Measurements from ENCODE around the gene OR12D1. TPM values are rescaled to one million over a fixed set of nuclear protein-coding genes. Genes with fewer than 3 reads are reported as not detected.

The OR12D1 gene
- total RNA-seq (not detected), polyA plus RNA-seq (not detected), total RNA-seq (not detected)

DNA sequence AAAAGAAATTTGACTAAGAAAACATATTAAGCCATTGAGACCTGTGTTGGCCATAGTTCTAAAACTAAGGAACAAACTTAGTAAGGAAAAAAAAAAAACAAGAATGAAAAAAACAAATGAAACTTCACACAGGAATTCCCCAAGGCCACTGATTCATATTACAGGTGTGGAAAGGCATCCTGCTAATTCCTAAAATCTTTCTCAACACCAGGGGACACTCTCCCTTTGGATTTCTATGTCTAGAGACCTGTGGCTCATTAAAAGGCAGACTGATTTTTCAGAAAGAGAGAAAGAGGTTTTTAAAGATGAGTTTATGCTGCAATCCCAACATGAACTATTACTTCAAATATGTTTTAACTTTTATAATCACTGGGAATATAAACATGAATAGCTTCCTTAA lies at the start of gene OR12D1:
Gene OR12D1, plus strand, starts transcription at position 341 of the 400 bp plus-strand sequence.
- Histone ChIP-seq H3K4me3 (ENCODE audit: low read length) (no peak within 1 kb of the TSS), H3K27ac (ENCODE audit: low read depth, low read length) (no peak within 1 kb of the TSS), H3K36me3 (ENCODE audit: control insufficient read depth in 2 of 3, insufficient read depth in 3 of 3, low read length in 3 of 3) (no peaks in the 10 kb centered on the region), H3K4me1 (ENCODE audit: control insufficient read depth in 2 of 2, insufficient read depth in 2 of 2, low read length in 2 of 2) (no peaks in the 10 kb centered on the region), H3K27me3 (ENCODE audit: control insufficient read depth in 2 of 2, insufficient read depth in 2 of 2, low read length in 2 of 2) (no peaks in the 10 kb centered on the region), H3K9me3 (ENCODE audit: control insufficient read depth in 2 of 3, low read length in 3 of 3) (peaks cover 0 to 5% (median 0%) of the 10 kb centered on the region in 3 experiments)
- ChIA-PET CTCF (no interaction called here), POLR2A (no interaction called here)
- H3K4me1 Mint-ChIP-seq: no peaks in the 10 kb centered on the region
- DNase-seq: no peak
- intact Hi-C loops (cut with micrococcal nuclease): no loop called here
- H3K27me3 Mint-ChIP-seq: peaks cover 22 to 55% (median 46%) of the 10 kb centered on the region in 5 donors
- H3K27ac Mint-ChIP-seq: no peak within 1 kb of the TSS
- H3K9me3 Mint-ChIP-seq: peaks cover 0 to 24% (median 11%) of the 10 kb centered on the region in 11 donors
- peaks cover 0 to 5% (median 0%) of the 10 kb centered on the region in 5 donors for H3K36me3 Mint-ChIP-seq
- no peak within 1 kb of the TSS for H3K4me3 Mint-ChIP-seq
- ATAC-seq: no peak

DNA sequence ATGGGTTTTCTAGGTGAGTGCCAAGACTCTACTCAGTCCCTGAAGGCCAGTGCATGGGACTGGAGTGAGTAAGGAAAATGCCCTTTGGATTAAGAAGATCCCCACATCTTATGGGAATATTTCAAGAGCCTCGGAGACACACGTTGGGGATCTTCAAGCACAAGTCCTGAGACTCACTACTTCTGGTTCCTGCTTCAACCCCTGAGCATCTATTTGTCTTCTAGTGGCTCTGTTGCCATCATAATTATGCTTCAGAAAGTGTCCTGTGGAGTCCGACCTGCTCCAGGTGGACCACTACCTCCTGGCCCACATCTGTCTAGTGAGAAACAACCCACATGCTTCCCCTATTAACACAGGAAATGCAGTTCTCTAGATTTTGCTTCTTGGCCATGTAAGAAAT lies 46.0 kb upstream of the OR12D1 start, which contains the start of gene OR5V1:
Gene OR5V1, minus strand, starts transcription at position 101 of the 400 bp plus-strand sequence. CDS start 12,670 bp downstream, outside the sequence.
- intact Hi-C loops (cut with micrococcal nuclease): no loop called here
- POLR2A ChIA-PET: no interaction called here
- H3K4me3 ChIP-seq (ENCODE audit: low read length): no peak within 1 kb of the TSS
- no peak for DNase-seq
- H3K4me1 Mint-ChIP-seq: no peaks in the 10 kb centered on the region
- peaks cover 0 to 15% (median 2%) of the 10 kb centered on the region in 11 donors for H3K9me3 Mint-ChIP-seq
- no peak within 1 kb of the TSS for H3K4me3 Mint-ChIP-seq
- H3K27me3 Mint-ChIP-seq: peaks cover 4 to 46% (median 30%) of the 10 kb centered on the region in 5 donors
- H3K27ac ChIP-seq (ENCODE audit: low read depth, low read length): no peak within 1 kb of the TSS
- CTCF ChIA-PET: no interaction called here
- ATAC-seq: no peak
- H3K36me3 ChIP-seq (ENCODE audit: control insufficient read depth in 2 of 3, insufficient read depth in 3 of 3, low read length in 3 of 3): no peaks in the 10 kb centered on the region
- no peak within 1 kb of the TSS for H3K27ac Mint-ChIP-seq
- H3K36me3 Mint-ChIP-seq: no peaks in the 10 kb centered on the region
- H3K27me3 ChIP-seq (ENCODE audit: control insufficient read depth in 2 of 2, insufficient read depth in 2 of 2, low read length in 2 of 2): no peaks in the 10 kb centered on the region
- no peaks in the 10 kb centered on the region for H3K9me3 ChIP-seq (ENCODE audit: control insufficient read depth in 2 of 3, low read length in 3 of 3)
- H3K4me1 ChIP-seq (ENCODE audit: control insufficient read depth in 2 of 2, insufficient read depth in 2 of 2, low read length in 2 of 2): no peaks in the 10 kb centered on the region

DNA sequence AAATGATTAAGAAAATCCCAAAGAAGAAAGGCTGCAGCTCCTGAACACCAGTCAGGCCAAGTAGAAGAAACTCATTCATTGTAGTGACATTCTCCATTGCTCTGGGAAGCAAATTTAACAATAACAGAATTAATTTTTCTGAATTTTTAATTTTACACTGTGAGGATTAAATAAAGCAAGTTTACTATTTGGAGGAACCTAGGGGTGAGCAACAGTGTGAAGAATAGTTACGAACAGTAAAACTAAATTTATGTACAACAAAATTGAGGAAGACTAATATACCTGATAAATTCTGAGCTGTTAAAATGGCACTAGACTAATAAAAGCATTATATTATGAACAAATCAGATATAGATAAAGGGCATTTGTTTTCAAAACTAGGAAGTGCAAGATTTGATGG lies 39.5 kb upstream of the OR12D1 start, which contains the start of gene OR12D3:
Gene OR12D3, minus strand, starts transcription at position 101 of the 400 bp plus-strand sequence. Its CDS starts 4 bp downstream, at position 97.
- intact Hi-C loops (cut with micrococcal nuclease): no loop called here
- peaks cover 10 to 70% (median 45%) of the 10 kb centered on the region in 5 donors for H3K27me3 Mint-ChIP-seq
- CTCF ChIA-PET: no interaction called here

DNA sequence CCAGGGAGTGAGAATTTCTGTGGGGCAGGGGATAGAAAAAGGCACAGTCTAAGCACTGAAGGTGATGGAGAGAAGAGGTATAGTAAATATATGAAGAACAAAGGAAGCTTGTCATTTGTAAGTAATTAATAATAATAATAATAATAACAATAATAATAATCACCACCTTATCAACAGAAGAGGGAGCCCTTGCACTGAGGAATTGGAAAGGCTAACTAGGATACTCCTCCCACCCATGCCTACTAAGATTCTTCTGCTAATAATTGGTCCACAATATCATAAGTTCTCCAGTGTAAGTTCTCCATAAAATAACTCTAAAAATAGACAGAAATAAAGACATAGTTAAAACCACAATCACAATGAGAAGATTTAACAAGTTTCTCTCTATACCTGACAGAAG lies 38.7 kb upstream of the OR12D1 start:
- H3K27ac ChIP-seq (ENCODE audit: low read depth, low read length): no peak overlapping the region
- Mint-ChIP-seq H3K4me3 (no peak overlapping the region), H3K36me3 (peaks cover 0 to 4% (median 0%) of the 10 kb centered on the region in 5 donors), H3K27me3 (peaks cover 7 to 70% (median 39%) of the 10 kb centered on the region in 5 donors), H3K4me1 (no peaks in the 10 kb centered on the region), H3K27ac (no peak overlapping the region), H3K9me3 (peaks cover 0 to 6% (median 0%) of the 10 kb centered on the region in 11 donors)
- no peaks in the 10 kb centered on the region for H3K9me3 ChIP-seq (ENCODE audit: control insufficient read depth in 2 of 3, low read length in 3 of 3)
- H3K4me3 ChIP-seq (ENCODE audit: low read length): no peak overlapping the region
- no peak for ATAC-seq
- POLR2A ChIA-PET: no interaction called here
- no peak for DNase-seq
- intact Hi-C loops (cut with micrococcal nuclease): no loop called here
- no peaks in the 10 kb centered on the region for H3K36me3 ChIP-seq (ENCODE audit: control insufficient read depth in 2 of 3, insufficient read depth in 3 of 3, low read length in 3 of 3)
- H3K27me3 ChIP-seq (ENCODE audit: control insufficient read depth in 2 of 2, insufficient read depth in 2 of 2, low read length in 2 of 2): no peaks in the 10 kb centered on the region
- H3K4me1 ChIP-seq (ENCODE audit: control insufficient read depth in 2 of 2, insufficient read depth in 2 of 2, low read length in 2 of 2): no peaks in the 10 kb centered on the region
- CTCF ChIA-PET: no interaction called here

More for the DNA sequence above, 39.5 kb upstream of the OR12D1 start, which contains the start of gene OR12D3:
- peaks cover 0 to 4% (median 0%) of the 10 kb centered on the region in 5 donors for H3K36me3 Mint-ChIP-seq
- no peaks in the 10 kb centered on the region for H3K36me3 ChIP-seq (ENCODE audit: control insufficient read depth in 2 of 3, insufficient read depth in 3 of 3, low read length in 3 of 3)
- no peaks in the 10 kb centered on the region for H3K4me1 Mint-ChIP-seq
- H3K27ac ChIP-seq (ENCODE audit: low read depth, low read length): no peak within 1 kb of the TSS
- DNase-seq (no peak), ATAC-seq (no peak)
- no peaks in the 10 kb centered on the region for H3K27me3 ChIP-seq (ENCODE audit: control insufficient read depth in 2 of 2, insufficient read depth in 2 of 2, low read length in 2 of 2)
- H3K9me3 Mint-ChIP-seq: peaks cover 0 to 7% (median 0%) of the 10 kb centered on the region in 11 donors
- no peak within 1 kb of the TSS for H3K4me3 Mint-ChIP-seq
- no peak within 1 kb of the TSS for H3K27ac Mint-ChIP-seq
- POLR2A ChIA-PET: no interaction called here
- H3K4me1 ChIP-seq (ENCODE audit: control insufficient read depth in 2 of 2, insufficient read depth in 2 of 2, low read length in 2 of 2): no peaks in the 10 kb centered on the region
- no peak within 1 kb of the TSS for H3K4me3 ChIP-seq (ENCODE audit: low read length)
- H3K9me3 ChIP-seq (ENCODE audit: control insufficient read depth in 2 of 3, low read length in 3 of 3): no peaks in the 10 kb centered on the region

DNA sequence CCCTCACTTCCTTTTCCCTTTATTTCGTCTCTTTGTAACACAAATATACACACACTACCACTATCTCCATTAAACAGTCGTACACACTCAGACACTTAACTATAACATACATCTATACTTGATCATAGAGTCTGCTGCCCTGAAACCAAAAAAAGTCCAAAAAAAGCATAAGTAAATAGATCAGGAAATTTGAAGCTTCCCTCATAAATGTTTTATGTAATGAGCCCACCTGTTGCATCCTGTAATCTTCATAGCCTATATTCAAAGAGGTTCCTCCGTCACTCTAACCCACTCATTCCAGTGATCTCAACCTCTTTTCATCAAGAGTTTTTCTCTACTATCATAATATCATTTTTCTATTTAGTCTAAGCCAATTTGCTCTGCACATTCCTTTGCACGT lies 26.2 kb upstream of the OR12D1 start:
- ATAC-seq (no peak), DNase-seq (no peak)
- H3K27me3 Mint-ChIP-seq: peaks cover 7 to 56% (median 47%) of the 10 kb centered on the region in 5 donors
- peaks cover 0 to 3% (median 0%) of the 10 kb centered on the region in 11 donors for H3K9me3 Mint-ChIP-seq
- no peaks in the 10 kb centered on the region for H3K36me3 Mint-ChIP-seq
- intact Hi-C loops (cut with micrococcal nuclease): no loop called here
- Histone ChIP-seq H3K27ac (ENCODE audit: low read depth, low read length) (no peak overlapping the region), H3K36me3 (ENCODE audit: control insufficient read depth in 2 of 3, insufficient read depth in 3 of 3, low read length in 3 of 3) (no peaks in the 10 kb centered on the region), H3K27me3 (ENCODE audit: control insufficient read depth in 2 of 2, insufficient read depth in 2 of 2, low read length in 2 of 2) (no peaks in the 10 kb centered on the region), H3K4me3 (ENCODE audit: low read length) (no peak overlapping the region), H3K9me3 (ENCODE audit: control insufficient read depth in 2 of 3, low read length in 3 of 3) (no peaks in the 10 kb centered on the region), H3K4me1 (ENCODE audit: control insufficient read depth in 2 of 2, insufficient read depth in 2 of 2, low read length in 2 of 2) (no peaks in the 10 kb centered on the region)
- POLR2A ChIA-PET: no interaction called here
- no peaks in the 10 kb centered on the region for H3K4me1 Mint-ChIP-seq
- CTCF ChIA-PET: no interaction called here
- H3K4me3 Mint-ChIP-seq: no peak overlapping the region
- H3K27ac Mint-ChIP-seq: no peak overlapping the region

DNA sequence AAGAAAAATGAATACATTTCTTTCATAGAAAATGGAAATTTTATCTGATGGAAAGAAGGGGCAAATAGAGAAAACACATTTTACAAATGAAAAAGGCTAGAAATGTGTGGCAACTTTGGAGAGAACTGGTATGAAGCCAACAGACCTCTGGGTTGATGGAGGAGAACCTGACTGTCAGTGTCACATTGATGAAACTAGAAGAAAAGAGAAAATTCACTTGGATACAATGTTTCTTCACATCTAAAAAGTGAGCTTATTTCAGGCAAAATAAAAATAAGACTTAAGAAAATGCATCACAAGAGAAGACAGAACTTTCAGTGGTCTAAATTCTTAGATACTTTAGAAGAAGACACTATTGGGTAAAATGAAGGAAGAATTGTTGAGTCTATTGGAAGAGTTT lies 19.4 kb upstream of the OR12D1 start, which contains the start of gene OR12D2:
Gene OR12D2, plus strand, starts transcription at position 301 of the 400 bp plus-strand sequence. CDS start 1,069 bp downstream, outside the sequence.
- intact Hi-C loops (cut with micrococcal nuclease): no loop called here
- no peak for DNase-seq
- ATAC-seq: no peak
- no peaks in the 10 kb centered on the region for H3K36me3 Mint-ChIP-seq
- POLR2A ChIA-PET: no interaction called here
- H3K27me3 Mint-ChIP-seq: peaks cover 6 to 66% (median 48%) of the 10 kb centered on the region in 5 donors
- CTCF ChIA-PET: no interaction called here
- H3K4me3 ChIP-seq (ENCODE audit: low read length): no peak within 1 kb of the TSS
- peaks cover 0 to 9% of the 10 kb centered on the region in 2 donors for H3K27me3 ChIP-seq (ENCODE audit: control insufficient read depth in 2 of 2, insufficient read depth in 2 of 2, low read length in 2 of 2)
- H3K4me1 Mint-ChIP-seq: no peaks in the 10 kb centered on the region
- H3K27ac Mint-ChIP-seq: no peak within 1 kb of the TSS
- H3K36me3 ChIP-seq (ENCODE audit: control insufficient read depth in 2 of 3, insufficient read depth in 3 of 3, low read length in 3 of 3): no peaks in the 10 kb centered on the region
- H3K9me3 Mint-ChIP-seq: peaks cover 0 to 10% (median 0%) of the 10 kb centered on the region in 11 donors
- H3K27ac ChIP-seq (ENCODE audit: low read depth, low read length): no peak within 1 kb of the TSS
- no peaks in the 10 kb centered on the region for H3K9me3 ChIP-seq (ENCODE audit: control insufficient read depth in 2 of 3, low read length in 3 of 3)
- H3K4me3 Mint-ChIP-seq: no peak within 1 kb of the TSS
- no peaks in the 10 kb centered on the region for H3K4me1 ChIP-seq (ENCODE audit: control insufficient read depth in 2 of 2, insufficient read depth in 2 of 2, low read length in 2 of 2)

DNA sequence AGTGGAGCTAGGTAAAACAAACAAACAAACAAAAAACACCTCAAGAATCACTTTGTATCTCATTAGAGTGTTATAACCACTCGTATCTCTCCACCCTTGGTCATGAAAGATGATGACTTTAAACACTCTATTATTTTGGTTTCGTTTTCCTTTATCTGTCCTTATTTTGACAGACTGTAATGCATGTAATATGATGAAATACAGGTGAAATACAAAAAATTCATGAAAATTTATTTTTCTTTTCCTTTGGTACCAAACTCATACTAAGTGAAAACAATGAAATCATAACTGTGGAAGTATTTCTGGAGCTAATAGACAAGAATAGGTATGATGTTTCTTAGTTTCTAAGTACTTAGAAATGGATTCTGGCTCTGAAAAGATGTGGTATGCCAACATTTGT lies 15.2 kb upstream of the OR12D1 start:
- POLR2A ChIA-PET: interaction anchor here (1.0 kb wide), 1 partner anchor 10 kb away, joined by 3 read pairs; no protein-coding TSS in a partner anchor
- no peak overlapping the region for H3K27ac Mint-ChIP-seq
- no peaks in the 10 kb centered on the region for H3K36me3 ChIP-seq (ENCODE audit: control insufficient read depth in 2 of 3, insufficient read depth in 3 of 3, low read length in 3 of 3)
- peaks cover 4 to 9% of the 10 kb centered on the region in 2 donors for H3K27me3 ChIP-seq (ENCODE audit: control insufficient read depth in 2 of 2, insufficient read depth in 2 of 2, low read length in 2 of 2)
- no peak for DNase-seq
- no peaks in the 10 kb centered on the region for H3K36me3 Mint-ChIP-seq
- no peak for ATAC-seq
- no peak overlapping the region for H3K27ac ChIP-seq (ENCODE audit: low read depth, low read length)
- no peak overlapping the region for H3K4me3 Mint-ChIP-seq
- H3K4me3 ChIP-seq (ENCODE audit: low read length): no peak overlapping the region
- H3K4me1 ChIP-seq (ENCODE audit: control insufficient read depth in 2 of 2, insufficient read depth in 2 of 2, low read length in 2 of 2): no peaks in the 10 kb centered on the region
- CTCF ChIA-PET: no interaction called here
- no peaks in the 10 kb centered on the region for H3K9me3 ChIP-seq (ENCODE audit: control insufficient read depth in 2 of 3, low read length in 3 of 3)
- peaks cover 0 to 15% (median 0%) of the 10 kb centered on the region in 11 donors for H3K9me3 Mint-ChIP-seq
- H3K4me1 Mint-ChIP-seq: no peaks in the 10 kb centered on the region
- intact Hi-C loops (cut with micrococcal nuclease): no loop called here
- peaks cover 9 to 77% (median 59%) of the 10 kb centered on the region in 5 donors for H3K27me3 Mint-ChIP-seq
